ENCODE measurements around the gene TCEA2.
"Not testable (repeated sequence)": the region's sequence is repeated elsewhere in the genome, so short reads cannot be mapped to it uniquely, and the experiment has no call there.

TCEA2 gene

DNA sequence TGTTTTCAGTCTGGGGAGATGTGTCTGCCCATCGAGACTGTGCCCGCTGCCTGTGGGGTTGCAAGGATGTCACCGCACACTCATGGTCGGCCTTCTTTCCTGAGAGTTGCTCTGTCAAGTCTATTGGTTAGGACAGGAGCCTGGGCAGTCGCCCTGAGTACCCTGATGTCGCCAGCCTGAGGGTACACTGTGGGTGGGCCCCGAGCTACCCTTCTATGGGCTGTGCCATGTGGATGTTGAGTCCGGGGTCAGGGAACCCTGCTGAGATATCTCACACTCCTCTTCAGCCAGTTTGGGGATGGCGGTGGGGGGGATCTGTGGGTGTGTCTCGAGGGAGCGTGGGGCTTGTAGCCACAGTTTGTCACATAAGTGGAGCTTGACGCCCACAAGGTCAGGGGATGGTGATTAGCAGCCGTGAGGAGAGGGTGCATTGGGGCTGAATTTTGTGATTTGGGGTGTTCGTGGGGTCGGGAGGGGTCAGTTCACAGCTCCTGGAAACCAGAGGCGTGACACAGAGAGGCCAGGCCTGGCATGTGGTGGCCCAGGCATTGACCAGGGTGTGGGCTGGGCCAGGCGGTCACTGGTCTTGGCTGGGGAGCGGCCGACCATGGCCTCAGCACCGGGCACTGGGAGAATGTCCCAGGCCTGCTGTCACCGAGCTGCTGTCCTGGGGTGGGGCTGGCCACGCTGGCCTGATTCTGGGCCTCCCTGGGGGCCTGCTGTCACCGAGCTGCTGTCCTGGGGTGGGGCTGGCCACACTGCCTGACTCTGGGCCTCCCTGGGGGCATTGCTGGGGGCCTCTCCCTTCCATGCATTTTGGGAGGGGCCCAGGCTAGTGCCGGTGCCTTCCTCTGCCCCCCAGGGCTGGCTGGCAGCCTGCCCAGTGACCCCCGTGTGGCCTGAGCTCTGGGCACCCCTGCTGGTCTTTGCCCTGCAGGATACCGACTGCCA is 46.0 kb downstream of the TCEA2 start:
- DNase-seq (ENCODE audit: low read depth): no peak

DNA sequence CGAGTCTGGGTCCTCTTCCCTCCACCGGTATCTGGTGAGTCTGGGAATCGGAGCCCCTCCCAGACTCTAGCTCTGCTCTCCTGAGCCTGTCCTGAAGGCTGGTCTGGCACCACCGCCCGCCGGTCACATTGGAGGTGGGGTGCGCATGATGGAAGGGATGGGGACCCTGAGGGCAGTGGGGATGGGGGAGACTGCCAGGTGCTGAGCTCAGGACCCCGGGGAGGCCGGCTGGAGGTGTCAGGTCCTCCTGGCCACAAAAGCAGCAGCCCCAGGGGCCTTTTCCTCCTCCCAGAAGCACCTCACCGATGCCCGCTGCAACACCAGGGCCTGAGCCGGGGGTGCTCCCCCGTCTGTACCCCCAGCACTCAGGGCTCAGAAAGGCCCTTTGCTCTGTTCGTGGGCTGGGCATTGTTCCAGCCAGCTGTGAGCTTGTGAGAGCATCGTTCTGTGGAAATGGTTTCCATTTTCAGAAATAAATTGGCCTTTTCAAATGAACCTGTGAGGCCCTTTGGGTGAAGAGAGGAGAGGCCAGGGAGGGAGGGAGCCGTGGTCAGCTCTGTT is 46.9 kb downstream of the TCEA2 start:
- no peak for DNase-seq (ENCODE audit: low read depth)

DNA sequence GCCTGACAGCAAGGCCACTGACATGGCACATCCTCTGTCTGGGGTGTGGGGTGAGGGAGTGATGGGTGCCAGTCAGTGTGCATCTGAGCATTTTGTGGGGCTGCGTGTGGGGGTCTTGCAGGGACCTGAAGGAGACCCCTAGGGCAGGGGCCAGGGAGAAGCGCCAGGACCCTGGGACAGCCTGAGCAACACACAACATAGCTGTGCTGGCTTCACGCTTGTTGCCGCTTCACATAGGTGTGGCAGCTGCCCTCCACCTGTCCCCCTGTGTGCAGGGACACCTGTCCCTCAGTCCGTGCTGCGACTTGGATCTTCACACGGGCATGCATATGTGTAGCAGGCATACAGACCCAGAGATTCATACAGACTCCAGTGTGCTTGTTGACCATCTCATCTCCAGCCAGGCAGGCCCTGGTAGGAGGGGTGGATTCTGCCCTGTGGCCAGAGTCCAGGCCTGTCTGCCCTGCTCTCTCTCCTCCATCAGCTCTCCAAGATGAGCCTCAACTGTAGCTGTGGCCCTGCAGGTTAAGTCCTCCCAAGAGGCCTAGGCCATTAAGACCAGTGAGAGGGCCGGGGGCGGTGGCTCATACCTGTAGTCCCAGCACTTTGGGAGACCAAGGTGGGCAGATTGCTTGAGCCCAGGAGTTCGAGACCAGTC is 47.5 kb downstream of the TCEA2 start:
- no peak for DNase-seq (ENCODE audit: low read depth)

DNA sequence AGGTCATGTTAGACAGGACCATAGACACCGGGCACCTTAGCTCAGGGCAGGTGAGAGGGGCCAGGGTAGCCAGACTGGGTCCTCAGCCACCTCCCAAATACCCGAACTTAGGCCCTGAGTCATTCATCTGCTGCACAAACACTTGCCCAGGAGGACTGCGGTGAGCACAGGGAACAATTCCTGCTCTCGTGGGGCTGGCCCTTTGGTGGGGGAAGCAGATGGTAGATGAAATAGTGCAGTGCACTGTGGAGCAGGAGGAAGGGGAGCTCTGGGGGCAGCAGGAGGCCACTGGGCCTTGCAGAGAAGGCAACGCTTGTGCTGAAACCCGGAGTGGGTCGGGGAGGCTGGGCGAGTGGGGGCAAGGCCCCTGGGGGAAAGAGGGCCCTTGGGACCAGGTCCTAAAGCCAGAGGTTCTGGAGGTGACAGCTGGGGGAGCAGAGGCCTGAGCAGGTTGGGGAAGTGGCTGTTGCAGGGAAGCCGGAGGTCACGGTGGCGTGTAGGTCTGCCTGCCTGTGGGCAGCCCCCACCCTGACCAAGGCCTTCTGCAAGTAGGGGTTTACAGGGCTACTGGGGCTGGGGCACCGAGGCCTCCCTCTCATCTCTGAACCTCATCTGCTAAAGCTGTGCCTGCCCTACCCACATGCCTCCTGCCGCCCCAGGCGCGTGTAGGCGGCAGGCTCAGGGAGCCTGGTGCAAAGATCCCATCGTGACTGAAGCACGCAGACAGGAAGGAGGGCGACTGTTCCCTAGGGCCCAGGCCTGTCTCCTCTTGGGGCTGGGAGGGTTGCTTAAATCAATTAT is 49.0 kb downstream of the TCEA2 start:
- DNase-seq (ENCODE audit: low read depth): no peak

DNA sequence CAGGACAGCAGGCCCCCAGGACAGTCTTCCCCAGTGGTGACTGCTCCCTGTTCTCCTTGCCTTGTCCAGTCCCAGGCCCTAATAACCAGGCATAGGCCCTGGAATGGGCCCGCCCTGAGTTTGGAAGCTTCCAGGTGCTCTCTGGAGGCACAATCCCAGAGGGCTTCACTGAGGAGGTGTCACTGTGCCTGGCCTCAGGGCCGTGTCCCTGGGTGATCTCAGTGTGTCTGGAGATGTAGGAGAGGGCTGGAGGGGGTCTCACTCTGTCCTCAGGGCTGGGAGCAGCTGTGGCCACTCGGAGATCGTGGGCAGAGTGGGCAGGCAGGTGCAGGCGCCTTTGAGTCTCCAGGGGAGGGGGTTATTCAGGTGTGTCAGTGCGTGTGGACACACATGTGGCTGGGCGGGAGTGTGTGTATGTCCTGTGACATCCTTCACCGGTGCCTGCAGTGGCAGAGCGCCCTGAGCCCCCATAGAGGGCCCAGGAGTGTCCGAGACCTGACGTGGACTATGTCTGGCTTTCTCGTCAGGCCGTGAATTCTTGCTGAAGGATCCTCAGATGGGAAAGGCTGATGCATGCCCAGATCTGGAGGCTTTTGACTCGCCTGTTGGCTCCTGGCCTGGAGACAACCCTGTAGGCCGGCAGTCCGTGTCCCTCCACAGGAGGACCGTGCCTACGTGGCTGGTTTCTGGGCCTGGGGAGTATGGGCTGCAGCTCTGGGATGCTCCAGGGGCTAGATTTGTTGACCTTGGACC is 49.9 kb downstream of the TCEA2 start:
- DNase-seq (ENCODE audit: low read depth): no peak

DNA sequence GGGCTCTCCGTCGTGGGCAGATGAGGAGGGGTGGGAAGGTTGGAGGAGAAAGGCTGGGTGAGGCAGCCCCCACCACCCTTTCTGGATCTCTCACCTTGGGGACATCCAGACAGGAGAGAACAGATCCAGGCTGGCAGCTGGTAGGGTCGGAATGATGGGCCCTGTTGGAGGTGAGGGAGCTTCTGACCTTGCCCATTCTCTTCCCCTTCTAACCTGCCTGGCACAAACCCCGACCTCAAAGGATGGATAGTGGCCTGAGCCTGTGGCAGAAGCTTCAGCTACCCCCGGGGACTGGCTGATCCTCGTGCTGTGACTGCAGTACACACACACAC is 50.4 kb downstream of the TCEA2 start:
- DNase-seq (ENCODE audit: low read depth): no peak

DNA sequence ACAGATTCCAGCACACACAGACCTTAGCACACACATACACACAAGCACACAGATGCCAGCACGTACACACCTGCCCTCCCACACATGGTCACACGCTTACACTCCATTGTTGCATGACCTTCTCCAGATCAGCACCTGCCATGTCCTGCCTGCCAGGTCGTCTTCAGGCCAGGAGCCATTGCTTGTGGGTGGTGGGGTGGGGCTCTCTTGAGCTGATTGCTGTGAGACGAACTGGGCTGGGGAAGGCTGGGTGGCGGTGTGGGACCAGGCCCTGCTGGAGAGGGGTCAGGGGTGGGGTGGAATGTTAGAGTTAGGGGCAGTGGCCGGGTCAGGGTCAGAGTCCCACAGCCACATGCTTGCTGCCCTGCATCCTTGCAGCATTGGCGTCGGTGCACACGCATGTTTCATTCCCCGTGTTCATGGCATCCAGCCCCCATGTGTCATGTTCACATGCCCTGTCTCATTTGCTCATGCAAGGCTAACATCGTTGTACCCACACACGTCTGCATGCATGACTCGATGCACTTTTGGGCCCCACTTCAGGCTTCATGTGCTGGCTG is 50.9 kb downstream of the TCEA2 start:
- DNase-seq (ENCODE audit: low read depth): no peak

DNA sequence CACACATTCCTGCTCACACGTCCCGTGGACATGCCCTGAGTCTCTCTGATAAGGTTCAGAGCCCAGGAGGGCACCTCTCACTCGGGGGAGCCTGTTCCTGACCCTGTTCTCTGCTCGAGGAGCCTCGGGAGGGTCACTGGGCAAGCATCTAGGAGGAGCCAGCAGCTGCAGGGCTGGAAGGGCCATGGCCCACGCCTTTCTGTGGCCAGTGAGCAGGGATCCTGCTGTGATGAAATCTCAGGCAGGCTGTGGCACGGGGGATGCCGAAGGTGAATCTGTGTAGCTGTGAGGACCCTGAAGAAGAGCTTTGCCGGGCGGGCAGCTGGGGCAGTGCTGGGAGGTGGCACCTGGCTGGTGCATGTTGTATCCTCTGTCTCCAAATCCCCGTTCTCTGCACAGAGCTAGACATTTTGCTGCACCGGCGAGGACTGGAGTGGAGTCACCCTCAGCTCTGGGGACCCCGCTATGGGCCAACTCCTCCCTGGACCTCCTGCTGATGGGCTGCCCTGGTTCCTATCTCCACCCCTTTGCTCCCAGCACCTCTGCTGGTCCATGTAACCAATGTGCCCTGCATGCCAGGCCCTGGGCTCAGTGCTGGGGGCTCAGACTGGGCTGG is 51.5 kb downstream of the TCEA2 start:
- DNase-seq (ENCODE audit: low read depth): no peak

DNA sequence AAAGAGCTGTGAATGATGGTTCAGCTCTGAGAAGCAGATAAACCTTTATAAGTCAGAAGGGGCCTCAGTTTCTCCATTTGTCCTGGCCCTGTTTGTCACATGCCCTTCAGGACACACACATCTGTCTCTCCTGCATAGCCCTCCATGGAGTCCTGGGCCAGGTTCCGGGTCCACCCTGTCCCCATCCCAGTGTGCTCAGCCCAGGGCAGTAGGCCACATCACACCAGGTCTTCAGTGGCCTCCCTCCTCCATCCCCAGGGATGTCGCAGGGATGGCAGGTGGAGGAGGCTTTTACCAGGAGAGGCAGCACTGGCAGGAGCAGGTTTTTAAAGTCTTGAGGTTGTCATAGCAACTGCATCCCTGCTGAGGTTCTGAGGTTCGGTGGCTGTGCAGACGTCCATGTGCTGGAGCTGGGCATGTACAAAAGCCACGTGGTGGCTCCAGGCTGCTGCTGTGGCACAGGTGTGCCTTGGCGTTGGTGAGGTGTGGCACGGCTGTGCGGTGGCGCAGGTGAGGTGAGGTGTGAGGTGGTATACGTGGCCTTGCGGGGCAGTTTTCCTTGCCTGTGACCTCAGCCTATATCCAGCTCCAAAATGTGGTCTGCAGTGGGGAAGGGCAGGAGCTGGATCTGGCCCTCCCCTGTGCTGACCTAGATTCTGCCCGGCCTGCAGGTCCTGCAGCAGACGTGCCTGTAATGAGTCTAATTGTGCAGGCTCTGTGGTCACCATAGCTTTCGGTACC is 52.3 kb downstream of the TCEA2 start:
- no peak for DNase-seq (ENCODE audit: low read depth)

DNA sequence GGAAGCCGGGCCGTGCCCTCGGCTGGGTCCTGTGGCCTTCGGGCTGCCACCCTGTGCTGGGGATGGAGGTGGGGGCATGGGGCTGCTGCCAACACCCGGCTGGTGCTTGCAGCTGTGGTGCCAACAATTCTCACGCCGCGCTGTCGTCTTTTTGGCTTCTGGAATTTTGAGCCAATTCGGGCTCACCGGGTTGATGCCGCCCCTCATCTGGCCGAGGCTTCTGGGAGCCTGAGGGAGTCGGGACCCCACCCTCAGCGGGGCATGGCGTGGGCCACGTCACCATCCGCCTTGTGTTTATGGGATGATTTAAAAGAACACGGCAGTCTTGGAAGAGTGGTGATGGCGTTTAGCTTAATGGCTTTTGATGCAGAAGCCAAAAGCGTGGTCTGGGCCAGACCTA is 53.0 kb downstream of the TCEA2 start:
- DNase-seq (ENCODE audit: low read depth): no peak

DNA sequence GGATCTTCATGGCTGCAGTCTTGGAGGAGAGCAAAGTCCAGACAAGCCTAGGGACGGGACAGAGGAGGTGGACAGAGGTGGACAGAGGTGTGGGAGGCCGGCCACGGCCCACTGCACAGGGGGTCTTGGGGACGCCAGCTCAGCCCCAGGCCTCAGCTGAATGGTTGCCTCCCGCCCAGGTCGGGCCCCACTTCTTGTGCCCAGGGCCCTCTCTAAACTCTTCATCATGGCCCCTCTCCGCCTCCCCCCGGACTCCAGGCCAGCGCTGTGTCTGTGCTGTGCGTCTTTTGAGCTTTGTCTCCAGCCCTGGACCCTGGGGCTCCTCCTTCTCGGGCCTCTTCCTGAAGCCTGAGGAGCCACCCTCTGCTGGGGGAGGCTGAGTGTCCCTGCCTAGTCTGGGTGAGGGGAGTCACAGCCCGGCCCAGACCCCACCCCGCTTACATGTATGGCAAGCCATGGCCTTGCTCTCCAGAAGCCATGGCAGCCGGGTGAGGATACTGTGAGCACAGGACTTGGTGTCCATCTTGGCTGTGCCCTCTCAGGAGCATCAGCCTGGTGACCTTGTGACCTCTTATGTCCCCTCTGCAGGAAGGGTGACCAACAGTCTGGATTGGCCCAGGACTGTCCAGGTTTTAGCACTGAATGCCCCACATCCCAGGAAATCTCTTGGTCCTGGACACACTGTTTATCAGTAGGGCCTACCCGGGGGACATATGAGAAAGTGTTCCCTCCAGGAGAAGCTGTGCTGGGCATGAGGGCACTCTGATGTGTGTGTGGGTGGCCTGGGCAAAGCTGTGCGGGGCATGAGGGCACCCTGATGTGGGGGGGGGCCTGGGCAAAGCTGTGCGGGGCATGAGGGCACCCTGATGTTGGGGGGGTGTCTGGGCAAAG is 53.8 kb downstream of the TCEA2 start:
- no peak for DNase-seq (ENCODE audit: low read depth)

DNA sequence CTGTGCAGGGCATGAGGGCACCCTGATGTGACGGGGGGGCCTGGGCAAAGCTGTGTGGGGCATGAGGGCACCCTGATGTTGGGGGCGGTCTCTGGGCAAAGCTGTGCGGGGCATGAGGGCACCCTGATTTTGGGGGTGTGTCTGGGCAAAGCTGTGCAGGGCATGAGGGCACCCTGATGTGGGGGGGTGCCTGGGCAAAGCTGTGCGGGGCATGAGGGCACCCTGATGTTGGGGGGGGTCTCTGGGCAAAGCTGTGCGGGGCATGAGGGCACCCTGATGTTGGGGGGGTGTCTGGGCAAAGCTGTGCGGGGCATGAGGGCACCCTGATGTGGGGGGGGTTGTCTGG is 54.4 kb downstream of the TCEA2 start:
- not testable (repeated sequence) for DNase-seq (ENCODE audit: low read depth)

DNA sequence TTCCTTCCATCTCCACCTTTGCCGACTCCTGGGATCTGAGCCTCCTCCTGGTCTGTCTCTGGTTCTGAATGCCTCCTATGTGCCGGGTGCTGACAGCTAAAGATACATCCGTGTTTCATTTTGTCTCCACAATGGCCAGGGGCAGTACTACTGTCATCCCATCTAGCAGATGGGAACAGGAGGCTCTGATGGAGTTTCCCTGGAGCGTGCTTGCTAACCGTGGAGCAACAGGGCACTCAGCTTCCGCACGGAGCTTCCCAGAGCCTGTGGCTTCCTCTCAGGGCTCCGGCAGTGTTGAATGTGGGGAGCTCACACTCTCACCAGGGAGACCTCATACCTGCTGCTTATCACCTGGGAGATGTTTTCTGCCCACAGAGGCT is 56.3 kb downstream of the TCEA2 start:
- no peak for DNase-seq (ENCODE audit: low read depth)

DNA sequence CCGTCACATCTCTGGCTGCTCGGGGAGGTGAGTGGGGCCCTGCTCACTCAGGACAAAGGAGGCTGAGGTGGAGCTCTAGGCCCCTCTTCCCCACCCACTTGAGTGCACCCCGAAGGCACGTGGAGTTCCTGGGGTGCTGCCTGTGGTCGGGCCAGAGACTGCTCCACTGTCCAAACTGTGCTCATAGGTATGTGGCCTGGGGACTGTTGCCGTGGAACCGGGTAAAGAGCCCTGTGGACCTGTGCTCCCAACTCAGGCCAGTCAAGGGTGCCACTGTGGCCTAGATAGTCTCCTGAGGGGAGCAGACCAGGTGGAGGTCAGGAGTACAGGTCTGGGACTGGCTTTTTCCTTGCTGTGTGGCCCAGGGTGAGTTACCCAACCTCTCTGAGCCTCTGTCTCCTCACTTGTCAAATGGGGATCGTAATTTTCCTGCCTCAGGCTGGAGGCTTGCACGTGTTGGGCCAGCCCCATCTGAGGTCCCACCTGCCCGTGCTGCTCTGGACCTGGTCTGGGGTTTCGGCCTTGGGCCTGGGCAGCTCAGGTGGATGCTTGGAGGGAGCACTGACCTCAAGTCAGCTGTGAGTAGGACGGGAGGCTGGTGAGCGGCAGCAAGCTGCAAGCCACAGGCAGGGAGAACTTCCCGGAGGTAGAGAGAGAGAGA is 56.8 kb downstream of the TCEA2 start:
- no peak for DNase-seq (ENCODE audit: low read depth)

DNA sequence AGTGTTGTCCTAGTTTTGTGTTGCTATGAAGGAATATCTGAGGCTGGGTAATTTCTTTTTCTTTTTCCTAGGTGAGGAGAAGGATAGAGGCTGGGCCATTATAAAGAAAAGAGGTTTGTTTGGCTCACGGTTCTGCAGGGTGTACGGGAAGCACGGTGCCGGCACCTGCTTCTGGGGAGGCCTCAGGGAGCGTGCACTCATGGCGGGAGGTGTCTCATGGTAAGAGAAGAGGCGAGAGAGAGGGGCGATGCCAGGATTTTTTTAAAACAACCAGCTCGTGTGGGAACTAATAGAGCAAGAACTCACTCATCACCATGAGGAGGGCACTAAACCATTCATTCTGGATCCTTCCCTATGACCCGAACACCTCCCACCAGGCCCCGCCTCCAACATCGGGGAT is 58.6 kb downstream of the TCEA2 start:
- no peak for DNase-seq (ENCODE audit: low read depth)

All from stimulated activated CD8-positive, alpha-beta memory T cell treated with anti-CD3 and anti-CD28 coated beads, Interleukin-7, amount 100 ng/mL, for 24 hours (primary cell).